Uterus (tissue), 2 donors: ENCODE results near the gene PRXL2A.

Experiments used
- CTCF ChIP-seq, 4 experiments: fragments of 200-600 bp in 2 of 4; fragments of 450-650 bp in 2 of 4; sonication (generic) in 2 of 4; IDR thresholded peaks; one replicate each; pipeline ENCODE4 v1.5.1; 2016 to 2019; ENCODE audit warnings: antibody characterized with exemption in 4 of 4, mild to moderate bottlenecking in 2 of 4, moderate library complexity in 1 of 4
- POLR2A ChIP-seq, 2 donors: fragments of 450-650 bp; IDR thresholded peaks; one replicate each; pipeline ENCODE4 v1.6.1; 2016; ENCODE audit warnings: antibody characterized with exemption in 2 of 2, mild to moderate bottlenecking in 1 of 2, moderate library complexity in 1 of 2

GRCh38 chr10:80447436-80448190 lies 39.3 kb downstream of the PRXL2A start:
- no peak for TF ChIP-seq CTCF (IDR thresholded peaks at IDR 0.05)
- TF ChIP-seq POLR2A (IDR thresholded peaks at IDR 0.05) = no peak
